Mononuclear cell (primary cell): ENCODE results near the gene DROSHA. TPM values are rescaled to one million over a fixed set of nuclear protein-coding genes. Genes with fewer than 3 reads are reported as not detected.

Source experiments
- H3K27me3 ChIP-seq: 2 replicates; pipeline ENCODE4 v1.6.0; 2011; ENCODE audit warnings: low read length, control low read depth; ENCODE audit not compliant: insufficient read depth
- H3K4me1 ChIP-seq: 2 replicates; pipeline ENCODE4 v1.5.1; 2011; ENCODE audit warnings: mild to moderate bottlenecking, low read length, control low read depth; ENCODE audit not compliant: insufficient read depth
- H3K4me3 ChIP-seq: 2 replicates; pipeline ENCODE4 v1.5.1; 2011; ENCODE audit warnings: mild to moderate bottlenecking, low read length, moderate library complexity
- H3K9me3 ChIP-seq: 2 replicates; pipeline ENCODE4 v1.5.1; 2011; ENCODE audit warnings: low read depth, mild to moderate bottlenecking, control low read depth, low read length
- total RNA-seq: library from RNA; depleted of rRNA; stranded (reverse); fragments of >200 nt; gene quantifications from one replicate; pipeline ENCODE4 v1.2.3, GENCODE V29; 2012

Gene DROSHA
- total RNA-seq, 1 donor: 13.2 TPM

DNA sequence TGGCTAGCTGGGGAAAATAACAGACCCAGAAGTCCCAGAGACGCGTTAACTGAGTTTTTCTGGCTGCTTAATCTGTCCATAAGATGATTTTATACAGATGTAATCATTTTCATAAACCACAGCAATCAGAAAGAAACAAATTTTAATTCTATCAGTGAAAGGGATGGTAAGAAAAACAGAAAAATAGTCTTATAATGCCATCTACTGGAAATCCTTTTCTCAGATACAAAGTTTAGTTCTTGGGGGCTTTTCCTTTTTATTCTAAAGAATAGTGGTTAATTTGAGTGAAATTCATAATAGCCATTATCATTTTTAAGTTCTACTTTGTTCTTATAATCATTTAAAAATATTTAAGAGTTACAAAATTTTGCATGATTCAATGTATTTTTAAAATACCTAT lies 44.4 kb downstream of the DROSHA start:
- H3K9me3 ChIP-seq: no peaks in the 10 kb centered on the region
- no peaks in the 10 kb centered on the region for H3K4me1 ChIP-seq
- no peaks in the 10 kb centered on the region for H3K27me3 ChIP-seq
- no peak overlapping the region for H3K4me3 ChIP-seq

GRCh38 chr5:31486441-31486840 lies 45.5 kb downstream of the DROSHA start:
- H3K27me3 ChIP-seq: no peaks in the 10 kb centered on the region
- H3K9me3 ChIP-seq: no peaks in the 10 kb centered on the region
- H3K4me1 ChIP-seq: no peaks in the 10 kb centered on the region
- no peak overlapping the region for H3K4me3 ChIP-seq

GRCh38 chr5:31485376-31486207 lies 46.3 kb downstream of the DROSHA start:
- no peaks in the 10 kb centered on the region for H3K27me3 ChIP-seq
- H3K4me1 ChIP-seq: no peaks in the 10 kb centered on the region
- no peak overlapping the region for H3K4me3 ChIP-seq
- no peaks in the 10 kb centered on the region for H3K9me3 ChIP-seq

GRCh38 chr5:31481531-31482165 lies 50.2 kb downstream of the DROSHA start:
- H3K27me3 ChIP-seq: no peaks in the 10 kb centered on the region
- H3K4me1 ChIP-seq: no peaks in the 10 kb centered on the region
- no peak overlapping the region for H3K4me3 ChIP-seq
- no peaks in the 10 kb centered on the region for H3K9me3 ChIP-seq

DNA sequence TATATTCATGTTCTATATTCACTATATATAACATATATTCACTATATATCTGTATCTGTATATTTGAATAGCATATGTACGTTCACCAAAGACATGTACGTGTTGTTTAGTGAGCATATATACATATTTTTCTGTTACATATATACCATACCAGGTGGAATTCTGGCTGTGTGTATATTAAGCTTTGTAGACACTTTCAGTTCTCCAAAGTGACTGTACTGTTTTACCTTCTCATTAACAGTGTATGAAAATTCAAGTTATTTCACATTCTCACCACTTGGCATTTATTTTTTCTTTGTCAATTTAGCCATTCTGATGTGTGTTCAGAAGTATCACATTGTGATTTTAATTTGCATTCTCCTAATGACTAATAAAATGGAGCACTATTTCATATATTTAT lies 52.2 kb downstream of the DROSHA start:
- Histone ChIP-seq H3K4me1 (no peaks in the 10 kb centered on the region), H3K9me3 (no peaks in the 10 kb centered on the region), H3K4me3 (no peak overlapping the region), H3K27me3 (no peaks in the 10 kb centered on the region)

DNA sequence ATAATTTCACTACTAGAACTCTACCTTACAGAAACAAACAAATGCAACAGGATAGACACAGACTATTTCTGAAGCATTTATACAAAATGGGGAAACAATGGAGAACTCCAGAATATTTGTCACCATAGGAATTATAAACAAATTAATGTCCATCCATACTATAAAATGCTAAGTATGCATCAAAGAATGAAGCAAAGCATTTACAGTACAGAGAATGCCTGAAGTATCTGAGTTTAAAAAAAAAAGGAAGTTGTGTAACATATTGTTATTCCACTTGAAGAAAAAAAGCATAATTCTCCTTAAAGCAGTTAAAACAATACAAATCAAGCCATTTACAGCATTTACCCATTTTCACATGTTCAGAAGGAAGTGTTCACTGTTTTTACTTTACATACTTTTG lies 53.0 kb downstream of the DROSHA start:
- Histone ChIP-seq H3K4me3 (no peak overlapping the region), H3K27me3 (no peaks in the 10 kb centered on the region), H3K9me3 (no peaks in the 10 kb centered on the region), H3K4me1 (no peaks in the 10 kb centered on the region)

GRCh38 chr5:31477971-31478370 lies 53.9 kb downstream of the DROSHA start:
- Histone ChIP-seq H3K9me3 (no peaks in the 10 kb centered on the region), H3K4me3 (no peak overlapping the region), H3K27me3 (no peaks in the 10 kb centered on the region)

DNA sequence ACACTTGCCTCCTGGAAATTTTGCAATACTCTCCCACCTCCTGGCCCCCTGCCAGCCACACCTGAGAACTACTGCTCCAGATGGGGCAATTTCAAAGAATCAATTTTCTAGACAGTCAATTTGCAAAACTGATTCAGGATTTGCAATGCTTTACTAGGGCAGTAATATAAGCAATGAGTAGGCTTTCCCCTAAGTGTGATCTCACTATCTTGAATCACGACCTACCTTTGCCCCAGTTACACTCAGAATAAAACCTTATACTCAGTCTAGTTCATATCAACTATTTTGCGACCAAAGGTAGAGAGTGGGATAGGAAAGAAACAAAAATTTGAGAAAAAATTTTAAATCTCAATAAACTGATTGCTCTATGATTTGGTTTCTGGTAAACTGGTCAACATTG lies 54.4 kb downstream of the DROSHA start:
- no peaks in the 10 kb centered on the region for H3K9me3 ChIP-seq
- H3K4me1 ChIP-seq: no peaks in the 10 kb centered on the region
- H3K4me3 ChIP-seq: no peak overlapping the region
- H3K27me3 ChIP-seq: no peaks in the 10 kb centered on the region

More at GRCh38 chr5:31477971-31478370, 53.9 kb downstream of the DROSHA start:
- no peaks in the 10 kb centered on the region for H3K4me1 ChIP-seq

- H3K4me1 ChIP-seq: no peaks in the 10 kb centered on the region
- H3K9me3 ChIP-seq: no peaks in the 10 kb centered on the region
- H3K4me3 ChIP-seq: no peak overlapping the region
- no peaks in the 10 kb centered on the region for H3K27me3 ChIP-seq
Measured at GRCh38 chr5:31476738-31477141, 55.2 kb downstream of the DROSHA start.

GRCh38 chr5:31471916-31472315 lies 60.0 kb downstream of the DROSHA start:
- H3K4me3 ChIP-seq: no peak overlapping the region
- no peaks in the 10 kb centered on the region for H3K9me3 ChIP-seq
- H3K27me3 ChIP-seq: no peaks in the 10 kb centered on the region
- H3K4me1 ChIP-seq: peaks cover 7% of the 10 kb centered on the region

DNA sequence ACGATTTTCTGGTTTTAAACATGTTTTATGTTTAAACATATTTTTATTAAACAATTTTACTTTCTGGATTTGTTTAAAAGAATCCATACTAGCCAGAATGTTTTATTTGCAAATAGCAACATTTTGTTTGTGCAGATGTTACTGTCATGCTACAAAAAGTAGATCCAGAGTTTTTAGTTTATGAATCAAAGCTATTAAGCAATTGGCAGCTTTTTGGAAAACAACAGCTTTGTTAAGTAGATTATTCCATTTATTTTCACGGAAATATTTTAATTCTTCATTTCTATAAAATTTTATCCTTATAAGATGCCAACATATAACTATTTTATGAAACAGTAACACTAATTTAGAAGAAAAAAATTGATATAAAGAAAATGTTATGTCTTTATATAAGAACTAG lies 60.9 kb downstream of the DROSHA start:
- peaks cover 7% of the 10 kb centered on the region for H3K4me1 ChIP-seq
- H3K27me3 ChIP-seq: no peaks in the 10 kb centered on the region
- no peak overlapping the region for H3K4me3 ChIP-seq
- no peaks in the 10 kb centered on the region for H3K9me3 ChIP-seq

- peaks cover 7% of the 10 kb centered on the region for H3K4me1 ChIP-seq
- no peaks in the 10 kb centered on the region for H3K27me3 ChIP-seq
- no peak overlapping the region for H3K4me3 ChIP-seq
- no peaks in the 10 kb centered on the region for H3K9me3 ChIP-seq
Measured at GRCh38 chr5:31470608-31471007, 61.3 kb downstream of the DROSHA start.

- Histone ChIP-seq H3K27me3 (no peaks in the 10 kb centered on the region), H3K4me1 (peaks cover 7% of the 10 kb centered on the region), H3K4me3 (no peak overlapping the region), H3K9me3 (no peaks in the 10 kb centered on the region)
Measured at GRCh38 chr5:31469886-31470285, 62.0 kb downstream of the DROSHA start.

GRCh38 chr5:31469466-31469865 lies 62.4 kb downstream of the DROSHA start:
- peaks cover 7% of the 10 kb centered on the region for H3K4me1 ChIP-seq
- no peaks in the 10 kb centered on the region for H3K27me3 ChIP-seq
- no peak overlapping the region for H3K4me3 ChIP-seq
- H3K9me3 ChIP-seq: no peaks in the 10 kb centered on the region

GRCh38 chr5:31465291-31465690 lies 66.6 kb downstream of the DROSHA start:
- Histone ChIP-seq H3K4me1 (peaks cover 2% of the 10 kb centered on the region), H3K27me3 (no peaks in the 10 kb centered on the region), H3K9me3 (peaks cover 20% of the 10 kb centered on the region), H3K4me3 (no peak overlapping the region)

GRCh38 chr5:31464081-31464480 lies 67.8 kb downstream of the DROSHA start:
- no peaks in the 10 kb centered on the region for H3K27me3 ChIP-seq
- no peaks in the 10 kb centered on the region for H3K4me1 ChIP-seq
- H3K9me3 ChIP-seq: peaks cover 20% of the 10 kb centered on the region
- no peak overlapping the region for H3K4me3 ChIP-seq
